CD4-positive, alpha-beta T cell (primary cell): ENCODE data around the gene COG7. TPM values are rescaled to one million over a fixed set of nuclear protein-coding genes. Genes with fewer than 3 reads are reported as not detected.

ENCODE experiments used
- ATAC-seq: fragments of 200-7000 bp; cut with Tn5 transposase; one replicate; pipeline ENCODE4 v1.10.0; 2022; ENCODE audit warnings: mild to moderate bottlenecking; ENCODE audit not compliant: poor library complexity
- CTCF ChIA-PET: fragments of 350-600 bp; sonication (Branson Sonifier 250); formaldehyde crosslinking; loops from one replicate; lab custom pipeline; 2021; ENCODE audit warnings: antibody characterized with exemption, inconsistent platforms; lab: Charles Lee
- POLR2A ChIA-PET: fragments of 350-600 bp; sonication (Branson Sonifier 250); formaldehyde crosslinking; loops from one replicate; lab custom pipeline; 2021; ENCODE audit warnings: antibody characterized with exemption, inconsistent platforms; lab: Charles Lee
- DNase-seq, 14 experiments: peaks; one replicate each; pipeline ENCODE4 v3.0.0-alpha.2; 2013 to 2020; ENCODE audit warnings: mixed read lengths in 2 of 14
- H3K27ac ChIP-seq, 2 donors: one replicate each; pipeline versions ENCODE4 v1.5.1 to v1.7.0; 2013; ENCODE audit warnings: low read length in 2 of 2, low read depth in 1 of 2, mild to moderate bottlenecking in 1 of 2
- H3K27me3 ChIP-seq, 2 experiments: 1 replicate in 1 of 2; 2 replicates in 1 of 2; pipeline versions ENCODE4 v1.6.1 to v1.7.0; 2013; ENCODE audit warnings: low read length in 2 of 2, control low read depth in 1 of 2, mild to moderate bottlenecking in 1 of 2, moderate library complexity in 1 of 2; ENCODE audit not compliant: insufficient read depth in 2 of 2, control insufficient read depth in 1 of 2
- H3K36me3 ChIP-seq: one replicate; pipeline ENCODE4 v1.6.1; 2013; ENCODE audit warnings: low read length, control low read depth; ENCODE audit not compliant: insufficient read depth
- H3K4me1 ChIP-seq: one replicate; pipeline ENCODE4 v1.6.1; 2013; ENCODE audit warnings: low read length, control low read depth; ENCODE audit not compliant: insufficient read depth
- H3K4me3 ChIP-seq: one replicate; pipeline ENCODE4 v1.5.1; 2013; ENCODE audit warnings: mild to moderate bottlenecking, low read length, moderate library complexity
- H3K9me3 ChIP-seq, 2 experiments: 1 replicate in 1 of 2; 2 replicates in 1 of 2; pipeline versions ENCODE4 v1.6.1 to v1.7.0; 2013; ENCODE audit warnings: low read length in 2 of 2, mild to moderate bottlenecking in 2 of 2, control low read depth in 1 of 2, moderate library complexity in 1 of 2; ENCODE audit not compliant: control insufficient read depth in 1 of 2, insufficient read depth in 1 of 2
- H3K27ac Mint-ChIP-seq: one replicate; pipeline ENCODE4 v1.8.0; 2020; ENCODE audit warnings: mixed read lengths
- H3K27me3 Mint-ChIP-seq: one replicate; pipeline ENCODE4 v1.8.0; 2021; ENCODE audit warnings: mixed read lengths
- H3K36me3 Mint-ChIP-seq: one replicate; pipeline ENCODE4 v1.8.0; 2021; ENCODE audit warnings: low read depth, mixed read lengths
- H3K4me1 Mint-ChIP-seq: one replicate; pipeline ENCODE4 v1.8.0; 2021; ENCODE audit warnings: low read depth, mixed read lengths
- H3K4me3 Mint-ChIP-seq: one replicate; pipeline ENCODE4 v1.8.0; 2020; ENCODE audit warnings: mild to moderate bottlenecking, mixed read lengths
- H3K9me3 Mint-ChIP-seq: one replicate; pipeline ENCODE4 v1.8.0; 2020; ENCODE audit warnings: mixed read lengths
- CTCF ChIP-seq: fragments of 200-600 bp; IDR thresholded peaks from one replicate; pipeline ENCODE4 v1.8.0; 2022; ENCODE audit warnings: antibody characterized with exemption, mild to moderate bottlenecking
- intact Hi-C, 2 experiments: fragments of 100-400 bp; cut with DNase I in 1 of 2; cut with micrococcal nuclease in 1 of 2; formaldehyde crosslinking; loops; one replicate each; pipeline versions ENCODE4 v1.15.1 to v1.9.0; 2023 to 2025; cut with DNase I, micrococcal nuclease
- total RNA-seq, 174 experiments: library from RNA in 2 of 174; stranded (reverse) in 2 of 174; gene quantifications; one replicate each; pipeline ENCODE4 v1.2.3 and lab custom pipeline; 2021 to 2026

Gene COG7
- total RNA-seq, 2 experiments from 2014 or later, result 12.6 to 13.6 TPM

GRCh38 chr16:23397464-23397863, 55.5 kb downstream of the COG7 start:
- H3K27ac Mint-ChIP-seq, result no peak overlapping the region
- Histone ChIP-seq H3K4me1 (no peaks in the 10 kb centered on the region), H3K27me3 (no peaks in the 10 kb centered on the region), H3K36me3 (peaks cover 75% of the 10 kb centered on the region), H3K9me3 (no peaks in the 10 kb centered on the region), H3K4me3 (no peak overlapping the region), H3K27ac (no peak overlapping the region)
- CTCF ChIA-PET, result no interaction called here
- H3K9me3 Mint-ChIP-seq, result no peaks in the 10 kb centered on the region
- ATAC-seq, result no peak
- no peaks in the 10 kb centered on the region for H3K27me3 Mint-ChIP-seq
- H3K4me3 Mint-ChIP-seq, result no peak overlapping the region
- H3K4me1 Mint-ChIP-seq, result no peaks in the 10 kb centered on the region
- TF ChIP-seq CTCF, result no peak
- no peak for DNase-seq
- intact Hi-C loops, result no loop called here
- POLR2A ChIA-PET, result no interaction called here
- H3K36me3 Mint-ChIP-seq, result peaks cover 89% of the 10 kb centered on the region

DNA sequence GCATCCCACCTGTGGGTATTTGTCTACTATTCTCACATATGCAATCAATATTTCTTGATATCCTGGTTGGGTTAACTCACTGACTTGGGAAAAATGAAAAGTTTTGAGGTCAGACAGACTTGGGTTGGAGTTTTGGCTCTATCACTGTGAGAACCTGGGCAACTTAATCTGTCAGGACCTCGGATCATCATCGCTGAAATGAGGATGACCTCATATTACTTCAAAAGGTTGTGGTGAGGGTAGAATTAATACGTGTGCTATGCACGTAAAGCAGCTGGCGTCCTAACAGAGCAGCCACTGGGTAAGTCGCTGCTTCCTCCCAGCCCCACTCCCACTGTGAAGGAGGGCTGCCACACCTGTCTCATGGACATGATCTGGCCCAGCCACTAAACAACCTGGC, 57.3 kb downstream of the COG7 start:
- H3K27ac ChIP-seq, result no peak overlapping the region
- TF ChIP-seq CTCF, result no peak
- H3K27me3 ChIP-seq, result no peaks in the 10 kb centered on the region
- H3K36me3 ChIP-seq, result peaks cover 79% of the 10 kb centered on the region
- H3K4me3 ChIP-seq, result no peak overlapping the region
- H3K36me3 Mint-ChIP-seq, result peaks cover 93% of the 10 kb centered on the region
- CTCF ChIA-PET, result no interaction called here
- DNase-seq, result no peak
- no peaks in the 10 kb centered on the region for H3K4me1 Mint-ChIP-seq
- no peaks in the 10 kb centered on the region for H3K9me3 Mint-ChIP-seq
- H3K9me3 ChIP-seq, result no peaks in the 10 kb centered on the region
- H3K4me1 ChIP-seq, result no peaks in the 10 kb centered on the region
- no peak overlapping the region for H3K27ac Mint-ChIP-seq
- intact Hi-C loops, result no loop called here
- no peak overlapping the region for H3K4me3 Mint-ChIP-seq
- ATAC-seq, result no peak
- POLR2A ChIA-PET, result no interaction called here
- H3K27me3 Mint-ChIP-seq, result no peaks in the 10 kb centered on the region

GRCh38 chr16:23394141-23394831, 58.7 kb downstream of the COG7 start:
- Mint-ChIP-seq H3K36me3 (peaks cover 91% of the 10 kb centered on the region), H3K27ac (no peak overlapping the region)

More at GRCh38 chr16:23394141-23394831, 58.7 kb downstream of the COG7 start:
- POLR2A ChIA-PET, result no interaction called here
- intact Hi-C loops, result no loop called here
- Histone ChIP-seq H3K27ac (no peak overlapping the region), H3K9me3 (no peaks in the 10 kb centered on the region), H3K4me1 (no peaks in the 10 kb centered on the region), H3K27me3 (no peaks in the 10 kb centered on the region), H3K36me3 (peaks cover 78% of the 10 kb centered on the region), H3K4me3 (no peak overlapping the region)
- no peak for TF ChIP-seq CTCF
- no peak for ATAC-seq
- no peaks in the 10 kb centered on the region for H3K9me3 Mint-ChIP-seq
- no peaks in the 10 kb centered on the region for H3K4me1 Mint-ChIP-seq
- CTCF ChIA-PET, result no interaction called here
- no peak for DNase-seq
- H3K4me3 Mint-ChIP-seq, result no peak overlapping the region
- H3K27me3 Mint-ChIP-seq, result no peaks in the 10 kb centered on the region
